ENCODE measurements around the gene SLC25A34.

The SLC25A34 gene

GRCh38 chr1:15714406-15715136 lies 21.5 kb upstream of the SLC25A34 start:
- peak in 29 of 56 donors; percentile 7 to 67 (median 26) for DNase-seq

GRCh38 chr1:15717418-15718125 lies 18.5 kb upstream of the SLC25A34 start:
- DNase-seq: no peak

- no peak for DNase-seq
Observed at GRCh38 chr1:15718199-15718601, 17.9 kb upstream of the SLC25A34 start.

- no peak for DNase-seq
Observed at GRCh38 chr1:15719381-15720120, 16.5 kb upstream of the SLC25A34 start.

- no peak for DNase-seq
Observed at GRCh38 chr1:15720861-15721260, 15.2 kb upstream of the SLC25A34 start.

GRCh38 chr1:15722411-15722810 lies 13.6 kb upstream of the SLC25A34 start:
- DNase-seq: no peak

- DNase-seq: no peak
Observed at GRCh38 chr1:15722836-15723532, 13.1 kb upstream of the SLC25A34 start.

- no peak for DNase-seq
Observed at GRCh38 chr1:15723631-15724246, 12.3 kb upstream of the SLC25A34 start.

GRCh38 chr1:15724949-15725880 lies 10.8 kb upstream of the SLC25A34 start:
- DNase-seq: no peak

- DNase-seq: no peak
Observed at GRCh38 chr1:15726508-15726907, 9.6 kb upstream of the SLC25A34 start.

- DNase-seq: no peak
Observed at GRCh38 chr1:15727021-15727420, 9.0 kb upstream of the SLC25A34 start.

GRCh38 chr1:15727424-15727823 lies 8.6 kb upstream of the SLC25A34 start:
- DNase-seq: no peak

- DNase-seq: no peak
Observed at GRCh38 chr1:15727866-15728534, 8.1 kb upstream of the SLC25A34 start.

GRCh38 chr1:15728937-15729657 lies 7.0 kb upstream of the SLC25A34 start:
- no peak for DNase-seq

GRCh38 chr1:15730423-15730822 lies 5.6 kb upstream of the SLC25A34 start:
- no peak for DNase-seq

GRCh38 chr1:15730936-15731335 lies 5.1 kb upstream of the SLC25A34 start:
- no peak for DNase-seq

GRCh38 chr1:15731735-15732685 lies 4.0 kb upstream of the SLC25A34 start:
- peak in 7 of 56 donors; percentile 10 to 28 (median 22) for DNase-seq

Measured in amygdala (tissue), 56 donors.